ENCODE data around the gene LIN7C.

GRCh38 chr11:27509908-27510307 lies 3.3 kb upstream of the LIN7C start:
- TF ChIP-seq CTCF (IDR thresholded peaks at IDR 0.05; ENCODE audit: low read depth, low read length, poor library complexity, severe bottlenecking) (no peak), EZH2phosphoT487 (IDR thresholded peaks at IDR 0.05; ENCODE audit: borderline replicate concordance, low read length) (no peak)

Data from DOHH2 (cell line).